GM12878 (cell line): ENCODE results near the gene ACACB. TPM values are rescaled to one million over a fixed set of nuclear protein-coding genes. Genes with fewer than 3 reads are reported as not detected.

Source experiments
- ASH2L ChIP-seq: fragments of 300-600, 200-600 bp; sonication (generic); IDR thresholded peaks from 2 replicates; pipeline ENCODE4 v1.6.1; 2017; ENCODE audit warnings: low read depth, mild to moderate bottlenecking, borderline replicate concordance
- BRCA1 ChIP-seq: IDR thresholded peaks from 2 replicates; pipeline ENCODE4 v1.6.1; 2011; ENCODE audit warnings: low read depth, low read length, improper control_type of control experiment
- CTCF ChIP-seq, 3 experiments: IDR thresholded peaks in 2 of 3; conservative IDR thresholded peaks in 1 of 3; 2 replicates each; pipeline ENCODE4 v1.5.1; 2011; ENCODE audit warnings: low read depth in 3 of 3, low read length in 3 of 3, mild to moderate bottlenecking in 3 of 3, control low read depth in 2 of 3, moderate library complexity in 2 of 3, inconsistent platforms in 1 of 3, mixed read lengths in 1 of 3; ENCODE audit not compliant: control insufficient read depth in 2 of 3, insufficient read depth in 1 of 3; ENCODE audit errors: extremely low read depth in 1 of 3
- E2F4 ChIP-seq: IDR thresholded peaks from 2 replicates; pipeline ENCODE4 v1.6.1; 2012; ENCODE audit warnings: low read depth, low read length, improper control_type of control experiment
- GABPA ChIP-seq: IDR thresholded peaks from 2 replicates; pipeline ENCODE4 v1.6.1; 2014; ENCODE audit warnings: antibody characterized with exemption, low read depth, mild to moderate bottlenecking, inconsistent platforms
- IRF3 ChIP-seq: fragments of 450-650 bp; IDR thresholded peaks from 2 replicates; pipeline ENCODE4 v1.6.1; 2014; ENCODE audit warnings: mild to moderate bottlenecking
- MLLT1 ChIP-seq: fragments of 450-650 bp; IDR thresholded peaks from 2 replicates; pipeline ENCODE4 v1.6.1; 2016; ENCODE audit warnings: mild to moderate bottlenecking
- PKNOX1 ChIP-seq: fragments of 450-650 bp; IDR thresholded peaks from 2 replicates; pipeline ENCODE4 v1.6.1; 2016; ENCODE audit warnings: mild to moderate bottlenecking
- POLR2AphosphoS5 ChIP-seq: IDR thresholded peaks from 2 replicates; pipeline ENCODE4 v1.6.1; 2011; ENCODE audit warnings: mild to moderate bottlenecking, low read length, inconsistent platforms
- RCOR1 ChIP-seq: conservative IDR thresholded peaks from 2 replicates; pipeline ENCODE4 v1.6.1; 2012; ENCODE audit warnings: low read depth, low read length, improper control_type of control experiment
- RFX5 ChIP-seq: IDR thresholded peaks from 2 replicates; pipeline ENCODE4 v1.6.1; 2011; ENCODE audit warnings: low read depth, low read length, improper control_type of control experiment
- RUNX3 ChIP-seq: IDR thresholded peaks from 2 replicates; pipeline ENCODE4 v1.6.1; 2012; ENCODE audit warnings: low read length, inconsistent platforms
- SP1 ChIP-seq: IDR thresholded peaks from one replicate; pipeline ENCODE4 v1.6.1; 2011; ENCODE audit warnings: low read depth, low read length
- TCF3 ChIP-seq: IDR thresholded peaks from 2 replicates; pipeline ENCODE4 v1.6.1; 2012; ENCODE audit warnings: low read depth, mild to moderate bottlenecking, low read length, borderline replicate concordance; ENCODE audit not compliant: insufficient read depth
- USF1 ChIP-seq: IDR thresholded peaks from 2 replicates; pipeline ENCODE4 v1.6.1; 2011; ENCODE audit warnings: borderline replicate concordance, low read depth, mild to moderate bottlenecking, moderate library complexity, mixed read lengths, low read length; ENCODE audit not compliant: insufficient read depth; ENCODE audit errors: extremely low read length
- polyA plus RNA-seq, 11 experiments: library from polyadenylated mRNA; depleted of rRNA in 4 of 11; unstranded in 6 of 11; stranded (reverse) in 5 of 11; fragments of >200 nt; fragmentation: Nextera tagmentation in 4 of 11; fragmentation: Illumina TruSeq in 1 of 11; extraction: Ambion mirVana in 4 of 11; extraction: Trizol in 1 of 11; gene quantifications; 1 replicate in 1 of 11; 2 replicates in 10 of 11; pipeline versions ENCODE4 v1.2.1 to v1.2.3, GENCODE V29; 2011 to 2016; ENCODE audit warnings: inconsistent platforms in 2 of 11, missing spikeins in 2 of 11, low read depth in 1 of 11
- total RNA-seq, 4 experiments: library from RNA; depleted of rRNA in 3 of 4; stranded (reverse); fragments of >200 nt in 3 of 4; fragmentation: Illumina TruSeq in 1 of 4; extraction: Trizol in 1 of 4; gene quantifications; 2 replicates each; pipeline versions ENCODE4 v1.2.1 to v1.2.3, GENCODE V29; 2013 to 2021
- TF ChIP-seq, protein P1 (sequence below): fragments of 450-650 bp; IDR thresholded peaks from 2 replicates; pipeline ENCODE4 v1.6.1; 2016; ENCODE audit warnings: mild to moderate bottlenecking, moderate library complexity, borderline replicate concordance

Gene ACACB
- total and polyA plus RNA-seq, 10 of the 15 experiments (the other 5 are each of a cell fraction or from before 2014, with no cell fraction given) = 0.05 to 1.9 (median 0.38) TPM; not detected in 2

GRCh38 chr12:109093022-109093918 is 23.1 kb upstream of the ACACB start, which contains the start of gene ALKBH2 (continued):
- TF ChIP-seq, protein P1, sequence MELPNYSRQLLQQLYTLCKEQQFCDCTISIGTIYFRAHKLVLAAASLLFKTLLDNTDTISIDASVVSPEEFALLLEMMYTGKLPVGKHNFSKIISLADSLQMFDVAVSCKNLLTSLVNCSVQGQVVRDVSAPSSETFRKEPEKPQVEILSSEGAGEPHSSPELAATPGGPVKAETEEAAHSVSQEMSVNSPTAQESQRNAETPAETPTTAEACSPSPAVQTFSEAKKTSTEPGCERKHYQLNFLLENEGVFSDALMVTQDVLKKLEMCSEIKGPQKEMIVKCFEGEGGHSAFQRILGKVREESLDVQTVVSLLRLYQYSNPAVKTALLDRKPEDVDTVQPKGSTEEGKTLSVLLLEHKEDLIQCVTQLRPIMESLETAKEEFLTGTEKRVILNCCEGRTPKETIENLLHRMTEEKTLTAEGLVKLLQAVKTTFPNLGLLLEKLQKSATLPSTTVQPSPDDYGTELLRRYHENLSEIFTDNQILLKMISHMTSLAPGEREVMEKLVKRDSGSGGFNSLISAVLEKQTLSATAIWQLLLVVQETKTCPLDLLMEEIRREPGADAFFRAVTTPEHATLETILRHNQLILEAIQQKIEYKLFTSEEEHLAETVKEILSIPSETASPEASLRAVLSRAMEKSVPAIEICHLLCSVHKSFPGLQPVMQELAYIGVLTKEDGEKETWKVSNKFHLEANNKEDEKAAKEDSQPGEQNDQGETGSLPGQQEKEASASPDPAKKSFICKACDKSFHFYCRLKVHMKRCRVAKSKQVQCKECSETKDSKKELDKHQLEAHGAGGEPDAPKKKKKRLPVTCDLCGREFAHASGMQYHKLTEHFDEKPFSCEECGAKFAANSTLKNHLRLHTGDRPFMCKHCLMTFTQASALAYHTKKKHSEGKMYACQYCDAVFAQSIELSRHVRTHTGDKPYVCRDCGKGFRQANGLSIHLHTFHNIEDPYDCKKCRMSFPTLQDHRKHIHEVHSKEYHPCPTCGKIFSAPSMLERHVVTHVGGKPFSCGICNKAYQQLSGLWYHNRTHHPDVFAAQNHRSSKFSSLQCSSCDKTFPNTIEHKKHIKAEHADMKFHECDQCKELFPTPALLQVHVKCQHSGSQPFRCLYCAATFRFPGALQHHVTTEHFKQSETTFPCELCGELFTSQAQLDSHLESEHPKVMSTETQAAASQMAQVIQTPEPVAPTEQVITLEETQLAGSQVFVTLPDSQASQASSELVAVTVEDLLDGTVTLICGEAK = peak; percentile 80
- TF ChIP-seq CTCF (IDR thresholded peaks at IDR 0.05 in 2 of 3, conservative IDR thresholded peaks at IDR 0.05 in 1 of 3; ENCODE audit: control insufficient read depth in 2 of 3, extremely low read depth in 1 of 3, insufficient read depth in 1 of 3, low read depth in 3 of 3, low read length in 3 of 3) (peak; percentile 98 to 99 (median 98); a peak in 5 of 6 replicates), TCF3 (peak; percentile 82), RUNX3 (peak; percentile 75), PKNOX1 (no peak), SP1 (peak; percentile 60), ASH2L (no peak), MLLT1 (peak; percentile 65), E2F4 (no peak), BRCA1 (peak; percentile 75), GABPA (peak; percentile 84), RCOR1 (no peak; the same call in 1 of the 2 replicates), RFX5 (no peak), USF1 (peak; percentile 63), POLR2AphosphoS5 (peak; percentile 94), IRF3 (no peak)
